ENCODE results near the gene YTHDC2.
A peak's percentile ranks its signal among the peaks of the same experiment; 100 is the strongest.

The YTHDC2 gene

GRCh38 chr5:113513384-113514288 lies at the start of gene YTHDC2:
TSS of gene YTHDC2 (plus strand) at chr5:113513694. CDS start at chr5:113513896, 202 bp downstream.
- peak; percentile 94 for DNase-seq

DNA sequence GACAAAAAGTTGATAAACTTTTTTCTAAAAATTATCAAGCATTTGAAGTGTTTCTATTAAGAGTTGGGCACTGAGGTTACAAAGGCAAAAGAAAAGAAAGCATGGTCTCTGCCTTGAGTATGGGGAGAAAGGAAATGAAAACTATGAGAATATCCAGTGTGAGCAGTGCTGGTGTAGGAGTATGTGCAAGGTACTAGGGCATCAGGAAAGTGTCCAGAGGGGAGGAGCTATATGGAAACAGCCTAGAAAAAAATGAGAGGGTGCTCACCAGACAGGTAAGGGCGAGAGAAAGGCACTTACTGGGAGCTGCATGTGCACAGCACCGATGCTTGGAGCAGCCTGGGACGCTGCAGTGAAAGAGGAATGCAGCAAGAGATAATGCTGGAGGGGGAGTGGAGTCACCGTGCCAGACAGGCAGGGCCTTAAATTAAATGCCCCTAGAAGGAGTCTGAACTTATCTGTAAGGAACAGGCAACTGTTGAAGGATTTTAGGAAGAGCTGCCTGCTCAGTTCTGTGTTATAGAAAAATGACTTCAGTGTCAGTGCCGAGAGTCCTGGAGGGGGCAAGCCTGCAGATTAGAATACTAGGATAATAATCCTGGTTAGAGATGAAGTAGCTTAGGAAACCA lies 39.3 kb upstream of the YTHDC2 start:
- no peak for DNase-seq

- DNase-seq: no peak
Observed at GRCh38 chr5:113478691-113479090, 34.8 kb upstream of the YTHDC2 start.

DNA sequence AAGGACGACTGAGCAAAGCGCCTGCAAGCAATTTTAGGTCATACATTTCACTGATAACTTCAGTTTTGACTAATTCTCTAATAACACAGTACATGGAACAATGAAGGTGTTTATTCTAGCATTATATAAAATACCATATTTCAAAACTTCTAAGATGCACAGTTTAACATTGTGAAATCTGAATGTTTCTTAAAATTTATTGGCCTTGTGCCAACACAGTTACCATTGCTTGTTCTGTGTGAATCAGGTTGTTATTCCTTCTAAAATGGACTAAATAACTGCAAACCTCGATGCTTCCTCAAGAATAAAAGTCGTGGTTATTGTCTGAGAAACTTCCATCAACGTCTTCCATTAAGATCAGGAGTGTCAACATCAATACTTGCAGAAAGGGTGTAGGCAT lies 33.3 kb upstream of the YTHDC2 start:
- no peak for DNase-seq

GRCh38 chr5:113487416-113487780 lies 26.1 kb upstream of the YTHDC2 start:
- peak; percentile 18 for DNase-seq

DNA sequence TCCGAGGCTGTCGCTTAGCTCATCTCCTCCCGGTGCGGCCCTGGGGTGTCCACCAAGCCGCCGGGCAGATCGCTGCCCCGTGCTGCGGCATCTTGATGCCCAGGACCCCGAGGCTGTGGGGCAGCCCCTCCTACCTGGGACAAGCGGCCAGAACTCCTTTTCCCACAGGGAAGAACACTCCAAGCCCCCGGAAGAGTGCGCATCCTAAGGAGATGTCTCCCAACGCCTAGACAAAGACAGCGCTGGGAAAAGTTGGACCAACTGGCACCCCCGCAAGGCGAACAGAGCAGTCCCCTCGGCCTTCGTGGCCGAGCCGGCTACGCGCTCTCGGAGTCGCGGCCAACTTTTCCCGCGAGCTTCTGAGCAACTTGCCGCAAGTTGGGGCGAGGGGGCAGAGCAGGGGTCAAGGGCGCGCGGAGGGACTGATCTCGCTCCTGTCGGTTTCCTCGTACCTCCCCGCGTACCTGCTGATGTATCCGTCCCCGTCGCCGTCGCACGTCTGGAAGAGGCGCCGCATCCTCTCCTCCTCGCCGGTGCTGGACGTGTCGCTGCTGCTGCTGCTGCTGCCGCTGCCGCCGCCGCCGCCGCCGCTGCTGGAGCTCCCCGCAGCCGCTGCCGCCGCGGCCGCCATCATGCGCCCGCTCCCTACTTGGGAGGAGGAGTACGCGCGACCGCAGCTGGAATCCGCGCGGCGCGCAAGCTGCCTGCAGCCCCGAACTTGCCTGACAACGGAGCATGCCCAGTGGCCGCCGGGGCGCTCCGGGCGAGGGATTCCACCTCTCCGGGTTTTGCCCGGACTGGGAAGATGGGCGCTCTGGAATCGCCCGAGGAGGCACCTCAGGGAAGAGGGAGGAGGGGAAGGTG lies 25.5 kb upstream of the YTHDC2 start, which contains the start of gene MCC:
Gene MCC (minus strand): TSS at position 673 of the 864 bp plus-strand sequence.
- DNase-seq: peak; percentile 36

DNA sequence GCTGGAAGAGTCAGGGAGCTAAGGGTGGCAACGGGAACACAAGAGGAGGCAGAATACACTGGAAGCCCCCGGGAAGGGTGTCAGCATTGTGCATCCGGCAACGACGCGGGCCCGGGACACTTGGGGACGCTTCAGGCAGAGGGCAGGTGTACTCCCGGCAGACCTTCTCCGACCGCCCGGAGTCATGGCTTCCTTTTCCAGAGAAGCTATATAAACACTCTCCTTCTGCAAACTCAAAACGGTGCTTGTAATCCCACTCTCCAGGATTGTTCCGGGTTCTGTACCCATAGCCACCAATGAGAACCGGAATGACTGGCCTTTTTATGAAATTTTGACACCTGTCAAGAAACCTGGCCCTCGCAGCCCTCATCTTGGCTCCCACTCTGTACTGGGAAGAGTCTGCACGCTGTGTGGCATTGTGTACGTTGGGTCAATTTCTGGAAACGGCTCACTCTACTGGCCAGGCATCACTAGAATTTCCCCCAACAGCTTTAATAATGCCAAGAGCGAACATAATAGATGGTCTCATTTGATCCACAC lies 24.8 kb upstream of the YTHDC2 start:
- no peak for DNase-seq

DNA sequence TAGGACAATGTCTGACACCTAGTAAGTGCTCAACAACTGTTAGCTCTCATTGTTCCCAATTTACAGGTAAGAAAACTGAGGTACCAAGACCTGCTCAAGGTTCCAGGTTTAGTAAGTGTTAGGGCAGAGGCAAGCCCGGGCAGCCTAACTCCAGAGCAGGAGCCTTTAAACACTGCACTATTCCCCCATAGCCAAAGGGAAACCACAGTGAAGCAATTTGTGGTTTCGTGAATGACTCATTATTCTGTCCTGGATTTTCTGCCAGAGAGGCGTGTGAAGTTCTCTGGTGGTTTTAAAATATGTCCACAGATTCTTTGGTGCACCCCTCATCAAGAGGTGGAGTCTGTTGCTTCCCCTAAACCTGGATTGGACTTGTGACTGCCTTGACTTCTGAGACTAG lies 24.2 kb upstream of the YTHDC2 start:
- DNase-seq: peak; percentile 82

DNA sequence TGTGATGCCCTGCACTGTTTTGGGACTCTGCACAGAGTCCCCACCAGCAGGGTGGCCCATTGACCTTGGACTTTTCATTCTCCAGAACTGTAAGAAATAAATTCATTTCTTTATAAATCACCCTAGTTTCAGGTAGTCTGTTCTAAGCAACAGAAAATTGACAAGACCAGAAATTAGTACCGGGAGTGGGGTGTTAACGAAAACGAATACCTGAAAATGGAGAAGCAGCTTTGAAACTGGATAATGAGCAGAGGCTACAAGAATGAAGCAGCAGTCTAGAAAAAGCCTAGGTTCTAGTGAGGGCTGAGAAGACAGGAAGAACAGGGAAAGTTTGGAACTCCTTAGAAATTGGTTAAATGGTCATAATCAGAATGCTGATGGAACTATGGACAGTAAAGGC lies 23.2 kb upstream of the YTHDC2 start:
- no peak for DNase-seq

DNA sequence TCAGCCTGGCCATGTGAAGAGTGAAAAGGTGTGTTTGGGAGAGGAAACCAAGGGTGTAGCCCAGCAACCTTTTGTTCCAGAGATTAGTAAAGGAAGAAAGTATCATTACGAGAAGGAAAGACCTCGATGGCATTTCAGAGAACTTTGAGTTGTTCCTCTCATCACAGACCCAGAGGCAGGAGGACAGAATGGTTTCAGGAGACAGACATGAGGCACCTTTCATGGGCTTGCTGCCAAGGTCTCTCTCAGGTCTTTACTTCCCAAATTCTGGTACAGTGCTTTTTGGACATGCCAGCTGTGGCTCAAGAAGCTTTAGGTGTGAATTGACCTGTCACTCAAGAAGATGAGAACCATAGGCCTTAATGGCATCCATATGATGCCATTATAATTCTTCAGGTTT lies 22.5 kb upstream of the YTHDC2 start:
- no peak for DNase-seq

GRCh38 chr5:113493446-113493845 lies 20.0 kb upstream of the YTHDC2 start:
- DNase-seq: no peak

- no peak for DNase-seq
Observed at GRCh38 chr5:113495422-113495841, 18.1 kb upstream of the YTHDC2 start.

DNA sequence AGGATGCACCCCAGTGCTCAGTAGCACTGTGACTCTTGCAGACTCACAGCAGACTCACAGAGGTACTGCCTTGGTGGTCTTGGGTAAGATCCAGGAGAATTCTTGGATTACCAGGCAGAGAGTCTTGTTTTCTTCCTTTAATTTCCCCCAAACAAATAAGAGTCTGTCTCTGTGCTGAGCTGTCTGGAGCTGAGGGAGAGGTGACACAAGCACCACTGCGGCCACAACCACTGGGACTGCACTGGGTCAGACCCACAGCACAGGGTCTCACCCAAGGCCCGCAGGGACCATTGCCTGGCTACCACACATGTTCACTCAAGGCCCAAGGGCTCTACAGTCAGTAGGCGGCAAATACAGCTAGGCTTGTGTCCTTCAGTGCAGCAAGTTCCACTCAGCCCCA lies 11.4 kb upstream of the YTHDC2 start:
- DNase-seq: no peak

DNA sequence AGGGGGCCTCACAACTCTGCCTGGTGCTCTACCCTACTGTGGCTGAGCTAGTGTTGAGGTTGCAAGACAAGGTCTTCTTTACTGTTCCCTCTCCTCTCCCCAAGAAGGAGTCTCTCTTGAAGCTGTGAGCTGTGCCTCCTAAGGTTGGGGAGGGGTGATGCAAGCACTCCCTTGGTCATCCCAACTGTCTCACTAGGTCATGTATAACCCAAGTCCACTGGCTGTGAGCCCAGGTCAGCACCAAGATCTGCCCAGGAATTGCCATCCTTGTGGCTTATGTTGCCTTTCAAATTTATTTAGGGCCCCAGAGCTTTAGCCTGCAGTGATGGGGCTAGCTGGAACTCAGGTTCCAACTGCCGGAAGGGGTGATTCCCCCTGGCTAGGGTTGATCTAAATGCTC lies 10.3 kb upstream of the YTHDC2 start:
- no peak for DNase-seq

- no peak for DNase-seq
Observed at GRCh38 chr5:113505181-113505580, 8.3 kb upstream of the YTHDC2 start.

GRCh38 chr5:113507601-113508000 lies 5.9 kb upstream of the YTHDC2 start:
- peak; percentile 68 for DNase-seq

DNA sequence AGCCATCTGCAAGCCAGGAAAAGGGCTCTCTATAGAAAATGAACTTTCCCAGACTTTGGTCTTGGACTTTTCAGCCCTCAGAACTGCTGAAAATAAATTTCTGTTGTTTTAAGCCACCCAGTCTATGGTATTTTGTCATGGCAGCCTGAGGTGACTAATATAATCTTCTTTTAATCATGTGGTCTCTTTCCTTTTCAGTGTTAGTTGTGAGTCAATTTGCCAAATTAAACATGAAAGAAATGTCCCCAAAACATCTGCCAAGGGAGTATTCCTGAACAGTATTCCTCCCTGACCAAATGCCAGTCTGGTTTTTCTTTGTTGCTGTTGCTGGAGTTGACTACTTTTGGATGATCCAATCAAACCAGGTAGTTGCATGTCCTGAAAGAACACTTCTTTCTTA lies 4.7 kb upstream of the YTHDC2 start:
- DNase-seq: no peak

GRCh38 chr5:113510836-113511451 lies 2.5 kb upstream of the YTHDC2 start:
- DNase-seq: peak; percentile 70

- no peak for DNase-seq
Observed at GRCh38 chr5:113512341-113512740, 1.2 kb upstream of the YTHDC2 start.

- DNase-seq: no peak
Observed at GRCh38 chr5:113514289-113514635, 768 bp downstream of the YTHDC2 start.

GRCh38 chr5:113518884-113519283 lies 5.4 kb downstream of the YTHDC2 start:
- no peak for DNase-seq

GRCh38 chr5:113519412-113519811 lies 5.9 kb downstream of the YTHDC2 start:
- no peak for DNase-seq

- no peak for DNase-seq
Observed at GRCh38 chr5:113520429-113520828, 6.9 kb downstream of the YTHDC2 start.

Data from hematopoietic multipotent progenitor cell treated with erythropoietin and hydrocortisone succinate and interleukin-3 and kit ligand, for 4 days (in vitro differentiated cells).